GM12891 (cell line): ENCODE measurements around the gene KDM1B.

Source experiments
- POLR2A ChIP-seq: IDR thresholded peaks from 2 replicates; pipeline ENCODE4 v1.6.1; 2011; ENCODE audit warnings: low read depth, low read length, control low read depth
- POLR2AphosphoS5 ChIP-seq: IDR thresholded peaks from 2 replicates; pipeline ENCODE4 v1.6.1; 2011; ENCODE audit warnings: low read depth, low read length, control low read depth

- no peak for TF ChIP-seq POLR2AphosphoS5
- TF ChIP-seq POLR2A, result no peak
These were observed 45.1 kb upstream of the KDM1B start for GRCh38 chr6:18110162-18110561.
